Measurements from ENCODE around the gene PIM1. TPM values are rescaled to one million over a fixed set of nuclear protein-coding genes. Genes with fewer than 3 reads are reported as not detected.

Gene PIM1
- polyA plus RNA-seq, 1 donor from 2014 or later: 4.1 TPM

- no peaks in the 10 kb centered on the region for H3K36me3 ChIP-seq (ENCODE audit: insufficient read depth, low read length)
- no peak overlapping the region for H3K4me2 ChIP-seq (ENCODE audit: low read length)
- H3K4me3 ChIP-seq (ENCODE audit: low read length): no peak overlapping the region
- H3K9me3 ChIP-seq (ENCODE audit: low read length): no peaks in the 10 kb centered on the region
- no peak overlapping the region for H3K9ac ChIP-seq (ENCODE audit: low read length)
- H3K27ac ChIP-seq (ENCODE audit: low read length): no peak overlapping the region
- H3K79me2 ChIP-seq (replicated peaks; ENCODE audit: insufficient read depth, low read length): no peaks in the 10 kb centered on the region
- no peak overlapping the region for H2AFZ ChIP-seq (ENCODE audit: low read depth, low read length)
- no peaks in the 10 kb centered on the region for H3K9me2 ChIP-seq (ENCODE audit: insufficient read depth, low read length)
- H4K20me1 ChIP-seq (ENCODE audit: insufficient read depth): no peaks in the 10 kb centered on the region
- H3F3A ChIP-seq (ENCODE audit: insufficient read depth, low read length, poor library complexity, severe bottlenecking): no peaks in the 10 kb centered on the region
- H3K27me3 ChIP-seq (ENCODE audit: insufficient read depth, low read depth, low read length): no peaks in the 10 kb centered on the region
- no peak for TF ChIP-seq EZH2 (IDR thresholded peaks at IDR 0.05; ENCODE audit: borderline replicate concordance, insufficient read depth, low read length, poor library complexity, severe bottlenecking)
- no peak for TF ChIP-seq CTCF (IDR thresholded peaks at IDR 0.05; ENCODE audit: poor library complexity, severe bottlenecking)
- no peak for TF ChIP-seq EP300 (conservative IDR thresholded peaks at IDR 0.05; ENCODE audit: poor library complexity, severe bottlenecking)
- TF ChIP-seq POLR2AphosphoS5 (IDR thresholded peaks at IDR 0.05): no peak
- TF ChIP-seq TAF1 (IDR thresholded peaks at IDR 0.05; ENCODE audit: low read depth): no peak
- no peak for TF ChIP-seq RAD21 (conservative IDR thresholded peaks at IDR 0.05)
- no peak for TF ChIP-seq MXI1 (conservative IDR thresholded peaks at IDR 0.05; ENCODE audit: poor library complexity, severe bottlenecking)
- TF ChIP-seq, protein P1, sequence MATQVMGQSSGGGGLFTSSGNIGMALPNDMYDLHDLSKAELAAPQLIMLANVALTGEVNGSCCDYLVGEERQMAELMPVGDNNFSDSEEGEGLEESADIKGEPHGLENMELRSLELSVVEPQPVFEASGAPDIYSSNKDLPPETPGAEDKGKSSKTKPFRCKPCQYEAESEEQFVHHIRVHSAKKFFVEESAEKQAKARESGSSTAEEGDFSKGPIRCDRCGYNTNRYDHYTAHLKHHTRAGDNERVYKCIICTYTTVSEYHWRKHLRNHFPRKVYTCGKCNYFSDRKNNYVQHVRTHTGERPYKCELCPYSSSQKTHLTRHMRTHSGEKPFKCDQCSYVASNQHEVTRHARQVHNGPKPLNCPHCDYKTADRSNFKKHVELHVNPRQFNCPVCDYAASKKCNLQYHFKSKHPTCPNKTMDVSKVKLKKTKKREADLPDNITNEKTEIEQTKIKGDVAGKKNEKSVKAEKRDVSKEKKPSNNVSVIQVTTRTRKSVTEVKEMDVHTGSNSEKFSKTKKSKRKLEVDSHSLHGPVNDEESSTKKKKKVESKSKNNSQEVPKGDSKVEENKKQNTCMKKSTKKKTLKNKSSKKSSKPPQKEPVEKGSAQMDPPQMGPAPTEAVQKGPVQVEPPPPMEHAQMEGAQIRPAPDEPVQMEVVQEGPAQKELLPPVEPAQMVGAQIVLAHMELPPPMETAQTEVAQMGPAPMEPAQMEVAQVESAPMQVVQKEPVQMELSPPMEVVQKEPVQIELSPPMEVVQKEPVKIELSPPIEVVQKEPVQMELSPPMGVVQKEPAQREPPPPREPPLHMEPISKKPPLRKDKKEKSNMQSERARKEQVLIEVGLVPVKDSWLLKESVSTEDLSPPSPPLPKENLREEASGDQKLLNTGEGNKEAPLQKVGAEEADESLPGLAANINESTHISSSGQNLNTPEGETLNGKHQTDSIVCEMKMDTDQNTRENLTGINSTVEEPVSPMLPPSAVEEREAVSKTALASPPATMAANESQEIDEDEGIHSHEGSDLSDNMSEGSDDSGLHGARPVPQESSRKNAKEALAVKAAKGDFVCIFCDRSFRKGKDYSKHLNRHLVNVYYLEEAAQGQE (IDR thresholded peaks at IDR 0.05; ENCODE audit: borderline replicate concordance): no peak
- TF ChIP-seq SMC3 (conservative IDR thresholded peaks at IDR 0.05; ENCODE audit: poor library complexity): no peak
Observed at GRCh38 chr6:37149745-37150144, 20.2 kb upstream of the PIM1 start.

GRCh38 chr6:37150314-37150713 is 19.6 kb upstream of the PIM1 start:
- Histone ChIP-seq H3K9me3 (ENCODE audit: low read length) (no peaks in the 10 kb centered on the region), H3K79me2 (replicated peaks; ENCODE audit: insufficient read depth, low read length) (no peaks in the 10 kb centered on the region), H3K9me2 (ENCODE audit: insufficient read depth, low read length) (no peaks in the 10 kb centered on the region), H2AFZ (ENCODE audit: low read depth, low read length) (no peak overlapping the region), H4K20me1 (ENCODE audit: insufficient read depth) (no peaks in the 10 kb centered on the region), H3K4me2 (ENCODE audit: low read length) (no peak overlapping the region), H3K27ac (ENCODE audit: low read length) (no peak overlapping the region), H3K27me3 (ENCODE audit: insufficient read depth, low read depth, low read length) (no peaks in the 10 kb centered on the region), H3K9ac (ENCODE audit: low read length) (no peak overlapping the region), H3K4me3 (ENCODE audit: low read length) (no peak overlapping the region), H3F3A (ENCODE audit: insufficient read depth, low read length, poor library complexity, severe bottlenecking) (no peaks in the 10 kb centered on the region), H3K36me3 (ENCODE audit: insufficient read depth, low read length) (no peaks in the 10 kb centered on the region)
- TF ChIP-seq CTCF (IDR thresholded peaks at IDR 0.05; ENCODE audit: poor library complexity, severe bottlenecking): no peak
